Activated T-helper 17 cell treated with anti-CD3 and anti-CD28 coated beads, Interleukin-2, amount 50 U/mL, for 72 hours (primary cell): ENCODE results near the gene VN1R2. TPM values are rescaled to one million over a fixed set of nuclear protein-coding genes. Genes with fewer than 3 reads are reported as not detected.
A peak's percentile ranks its signal among the peaks of the same experiment; 100 is the strongest.
"Not testable (repeated sequence)": the region's sequence is repeated elsewhere in the genome, so short reads cannot be mapped to it uniquely, and the experiment has no call there.

ENCODE experiments used
- ATAC-seq: fragments of 150-1000 bp; cut with Tn5 transposase; replicated peaks from 2 replicates; pipeline ENCODE4 v1.10.0; 2021; ENCODE audit warnings: mild to moderate bottlenecking, moderate library complexity
- H3K27ac Mint-ChIP-seq: one replicate; pipeline ENCODE4 v1.8.0; 2022; ENCODE audit warnings: mixed read lengths
- H3K27me3 Mint-ChIP-seq: one replicate; pipeline ENCODE4 v1.8.0; 2022; ENCODE audit warnings: mixed read lengths
- H3K36me3 Mint-ChIP-seq: one replicate; pipeline ENCODE4 v1.8.0; 2022; ENCODE audit warnings: low read depth, mild to moderate bottlenecking, mixed read lengths
- H3K4me1 Mint-ChIP-seq: one replicate; pipeline ENCODE4 v1.8.0; 2022; ENCODE audit warnings: mixed read lengths
- H3K4me3 Mint-ChIP-seq: one replicate; pipeline ENCODE4 v1.8.0; 2022; ENCODE audit warnings: mild to moderate bottlenecking, mixed read lengths
- H3K9me3 Mint-ChIP-seq: one replicate; pipeline ENCODE4 v1.8.0; 2022; ENCODE audit warnings: mixed read lengths
- total RNA-seq, 2 donors: library from RNA; stranded (reverse); gene quantifications; one replicate each; pipeline ENCODE4 v1.2.3, GENCODE V29; 2022

The VN1R2 gene
- not detected for total RNA-seq

DNA sequence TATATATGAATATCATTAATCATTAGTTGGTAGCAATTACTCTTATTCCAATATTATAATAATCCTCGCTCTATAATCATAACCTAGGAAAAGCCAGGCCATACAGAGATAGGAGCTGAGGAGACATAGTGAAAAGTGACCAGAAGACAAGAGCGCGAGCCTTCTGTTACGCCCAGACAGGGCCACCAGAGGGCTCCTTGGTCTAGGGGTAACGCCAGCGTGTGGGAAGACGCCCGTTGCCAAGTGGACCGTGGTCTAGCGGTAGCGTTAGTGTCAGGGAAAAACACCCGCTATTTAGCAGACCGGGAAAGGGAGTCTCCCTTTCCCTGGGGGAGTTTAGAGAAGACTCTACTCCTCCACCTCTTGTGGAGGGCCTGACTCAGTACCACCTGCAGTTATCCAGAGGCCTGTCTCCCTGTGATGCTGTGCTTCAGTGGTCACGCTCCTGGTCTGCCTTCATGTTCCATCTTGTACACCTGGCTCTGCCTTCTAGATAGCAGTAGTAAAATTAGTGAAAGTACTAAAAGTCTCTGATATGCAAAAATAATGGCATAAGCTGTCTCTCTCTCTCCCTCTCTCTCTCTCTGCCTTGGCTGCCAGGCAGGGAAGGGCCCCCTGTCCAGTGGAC is at the start of gene VN1R2:
VN1R2 (plus strand) TSS at position 578 of the 628 bp plus-strand sequence. CDS start 84 bp downstream, outside the sequence.
- peaks cover 16% of the 10 kb centered on the region for H3K9me3 Mint-ChIP-seq
- not testable (repeated sequence) for H3K27ac Mint-ChIP-seq, H3K36me3 Mint-ChIP-seq, H3K4me3 Mint-ChIP-seq, ATAC-seq, H3K27me3 Mint-ChIP-seq, H3K4me1 Mint-ChIP-seq

- not testable (repeated sequence) for H3K4me1 Mint-ChIP-seq, H3K4me3 Mint-ChIP-seq, H3K27me3 Mint-ChIP-seq, H3K27ac Mint-ChIP-seq, ATAC-seq
- peaks cover 41% of the 10 kb centered on the region for H3K36me3 Mint-ChIP-seq
- H3K9me3 Mint-ChIP-seq, result peaks cover 43% of the 10 kb centered on the region
These were observed 46.5 kb upstream of the VN1R2 start for GRCh38 chr19:53211554-53211953.

DNA sequence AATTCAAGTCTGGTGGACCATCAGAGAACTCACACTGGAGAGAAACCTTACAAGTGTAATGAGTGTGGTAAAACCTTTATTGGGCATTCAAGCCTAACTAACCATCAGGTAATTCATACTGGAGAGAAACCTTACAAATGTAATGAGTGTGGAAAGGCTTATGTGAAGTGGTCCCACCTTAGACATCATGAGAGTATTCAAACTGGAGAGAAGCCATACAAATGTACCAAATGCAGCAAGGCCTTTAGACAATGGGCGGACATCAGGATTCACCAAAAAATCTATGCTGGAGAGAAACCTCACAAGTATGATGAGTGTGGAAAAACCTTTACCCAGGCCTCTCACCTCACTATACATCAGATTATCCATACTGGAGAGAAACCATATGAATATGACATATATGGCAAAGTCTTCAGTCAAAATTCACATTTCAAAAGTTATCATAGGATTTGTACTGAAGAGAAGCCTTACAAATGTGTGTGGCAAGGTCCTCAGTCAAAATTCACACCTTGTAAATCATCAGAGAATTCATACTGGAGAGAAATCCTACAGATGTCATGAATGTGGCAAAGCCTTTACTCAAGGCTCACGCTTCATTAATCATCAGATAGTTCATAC is 45.3 kb upstream of the VN1R2 start:
- H3K4me1 Mint-ChIP-seq, result no peaks in the 10 kb centered on the region
- no peak overlapping the region for H3K27ac Mint-ChIP-seq
- peaks cover 38% of the 10 kb centered on the region for H3K9me3 Mint-ChIP-seq
- no peak overlapping the region for H3K4me3 Mint-ChIP-seq
- H3K27me3 Mint-ChIP-seq, result no peaks in the 10 kb centered on the region
- peaks cover 28% of the 10 kb centered on the region for H3K36me3 Mint-ChIP-seq
- no peak for ATAC-seq

DNA sequence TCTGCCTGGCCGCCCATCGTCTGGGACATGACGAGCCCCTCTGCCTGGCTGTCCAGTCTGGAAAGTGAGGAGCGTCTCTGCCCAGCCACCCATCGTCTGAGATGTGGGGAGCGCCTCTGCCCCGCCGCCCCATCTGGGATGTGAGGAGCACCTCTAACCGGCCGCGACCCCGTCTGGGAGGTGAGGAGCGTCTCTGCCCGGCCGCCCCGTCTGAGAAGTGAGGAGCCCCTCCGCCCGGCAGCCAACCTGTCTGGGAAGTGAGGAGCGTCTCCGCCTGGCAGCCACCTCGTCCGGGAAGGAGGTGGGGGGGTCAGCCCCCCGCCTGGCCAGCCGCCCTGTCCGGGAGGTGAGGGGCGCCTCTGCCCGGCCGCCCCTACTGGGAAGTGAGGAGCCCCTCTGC is 35.4 kb upstream of the VN1R2 start:
- H3K4me3 Mint-ChIP-seq, H3K4me1 Mint-ChIP-seq, H3K27me3 Mint-ChIP-seq, ATAC-seq, H3K27ac Mint-ChIP-seq, H3K36me3 Mint-ChIP-seq: not testable (repeated sequence)
- peaks cover 30% of the 10 kb centered on the region for H3K9me3 Mint-ChIP-seq

DNA sequence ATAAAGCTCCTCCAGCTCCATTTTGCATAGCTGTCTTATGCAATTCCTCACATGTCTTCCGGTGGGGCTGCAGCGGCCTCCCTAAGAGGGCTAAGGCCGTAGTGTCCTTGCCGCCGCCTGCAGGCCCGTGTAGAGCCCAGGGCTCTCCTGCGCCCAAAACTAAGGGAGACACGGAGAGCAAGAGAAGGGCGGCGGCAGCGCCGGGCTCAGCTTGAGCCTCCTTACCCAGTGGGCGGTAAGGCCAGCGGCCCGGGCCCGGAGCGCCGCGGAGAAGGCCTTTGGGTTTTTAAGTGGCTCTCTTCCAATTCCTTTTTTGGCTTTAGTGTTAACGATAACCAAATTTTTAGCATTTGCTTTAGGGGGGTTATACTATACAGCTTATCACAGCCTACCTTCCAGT is 33.5 kb upstream of the VN1R2 start:
- H3K27me3 Mint-ChIP-seq, result no peaks in the 10 kb centered on the region
- H3K36me3 Mint-ChIP-seq, result no peaks in the 10 kb centered on the region
- no peak overlapping the region for H3K27ac Mint-ChIP-seq
- no peak overlapping the region for H3K4me3 Mint-ChIP-seq
- ATAC-seq, result no peak
- H3K9me3 Mint-ChIP-seq, result peaks cover 25% of the 10 kb centered on the region
- no peaks in the 10 kb centered on the region for H3K4me1 Mint-ChIP-seq

DNA sequence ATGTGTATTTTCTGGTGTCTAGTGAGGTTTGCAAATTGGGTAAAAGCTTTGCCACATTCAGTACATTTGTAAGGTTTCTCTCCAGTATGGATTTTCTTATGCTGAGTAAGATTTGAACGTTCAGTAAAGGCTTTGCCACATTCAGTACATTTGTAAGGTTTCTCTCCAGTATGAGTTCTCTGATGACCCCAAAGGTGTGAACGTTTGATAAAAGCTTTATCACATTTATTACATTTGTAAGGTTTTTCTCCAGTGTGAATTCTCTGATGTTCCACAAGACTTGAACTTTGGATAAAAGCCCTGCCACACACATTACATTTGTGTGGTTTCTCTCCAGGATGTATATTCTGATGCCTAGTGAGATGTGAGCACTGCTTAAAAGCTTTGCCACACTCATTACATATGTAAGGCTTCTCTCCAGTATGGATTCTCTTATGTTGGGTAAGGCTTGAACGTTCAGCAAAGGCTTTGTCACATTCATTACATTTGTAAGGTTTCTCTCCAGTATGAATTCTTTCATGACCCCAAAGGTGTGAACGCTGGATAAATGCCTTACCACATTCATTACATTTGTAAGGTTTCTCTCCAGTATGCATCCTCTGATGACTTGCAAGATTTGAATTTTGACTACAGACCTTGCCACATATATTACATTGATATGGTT is 20.8 kb upstream of the VN1R2 start:
- ATAC-seq, result no peak
- Mint-ChIP-seq H3K27me3 (no peaks in the 10 kb centered on the region), H3K36me3 (peaks cover 45% of the 10 kb centered on the region), H3K27ac (no peak overlapping the region), H3K4me3 (no peak overlapping the region), H3K4me1 (no peaks in the 10 kb centered on the region), H3K9me3 (peaks cover 44% of the 10 kb centered on the region)

DNA sequence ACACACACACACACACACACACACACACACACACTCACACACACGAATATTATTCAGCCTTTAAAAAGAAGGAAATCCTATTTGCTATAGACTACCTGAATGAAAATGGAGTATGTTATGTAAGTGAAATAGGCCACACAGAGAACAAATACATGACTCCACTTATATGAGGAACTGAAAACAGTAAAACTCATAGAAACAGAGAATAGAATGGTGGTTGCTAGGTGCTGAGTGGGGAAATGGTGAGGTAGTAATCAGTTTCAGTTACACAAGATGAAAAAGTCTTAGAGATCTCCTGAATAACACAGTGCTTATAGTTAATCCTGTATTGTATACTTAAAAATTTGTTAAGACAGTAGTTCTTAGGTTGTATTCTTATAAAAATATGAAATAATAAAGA is 11.6 kb upstream of the VN1R2 start:
- Mint-ChIP-seq H3K4me3 (no peak overlapping the region), H3K4me1 (no peaks in the 10 kb centered on the region), H3K36me3 (peaks cover 70% of the 10 kb centered on the region), H3K27ac (no peak overlapping the region), H3K27me3 (no peaks in the 10 kb centered on the region), H3K9me3 (peaks cover 36% of the 10 kb centered on the region)
- ATAC-seq, result peak; percentile 37

- ATAC-seq, result peak; percentile 100
- peak within 1 kb of the TSS; percentile 85 for H3K4me3 Mint-ChIP-seq
- H3K9me3 Mint-ChIP-seq, result peaks cover 22% of the 10 kb centered on the region
- H3K4me1 Mint-ChIP-seq, result peaks cover 4% of the 10 kb centered on the region
- H3K27me3 Mint-ChIP-seq, result peaks cover 3% of the 10 kb centered on the region
- peak within 1 kb of the TSS; percentile 62 for H3K27ac Mint-ChIP-seq
- peaks cover 35% of the 10 kb centered on the region for H3K36me3 Mint-ChIP-seq
These were observed 3.4 kb upstream of the VN1R2 start, which contains the start of gene ZNF677 for GRCh38 chr19:53254411-53255341. TSS of gene ZNF677 (minus strand) at chr19:53254873. CDS start at chr19:53251550, 3,323 bp downstream.

DNA sequence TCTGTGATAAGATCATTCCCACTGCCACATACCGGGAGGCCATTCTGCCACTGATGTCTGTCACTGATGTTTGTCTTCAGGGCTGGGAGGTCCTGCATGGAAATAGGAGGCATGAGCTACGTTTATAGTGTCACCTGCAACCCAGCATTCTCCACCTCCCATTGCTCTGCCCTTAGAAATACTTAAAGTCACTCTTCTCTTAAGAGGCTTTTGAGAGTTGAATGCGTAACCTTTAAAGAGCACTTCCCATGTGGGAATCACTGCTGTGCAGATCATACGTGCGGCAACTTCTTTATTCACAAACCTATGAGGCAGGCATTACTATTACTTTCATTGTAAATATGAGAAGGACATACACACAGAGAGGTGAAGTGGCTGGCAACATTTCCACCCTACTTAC is 9.5 kb downstream of the VN1R2 start, which contains the start of gene VN1R4:
VN1R4 (minus strand) TSS at position 101 of the 400 bp plus-strand sequence; CDS start at position 43, 58 bp downstream.
- not testable (repeated sequence) for H3K36me3 Mint-ChIP-seq, ATAC-seq, H3K27ac Mint-ChIP-seq, H3K4me3 Mint-ChIP-seq, H3K4me1 Mint-ChIP-seq
- Mint-ChIP-seq H3K9me3 (peaks cover 38% of the 10 kb centered on the region), H3K27me3 (peaks cover 13% of the 10 kb centered on the region)

GRCh38 chr19:53269861-53270260 is 11.8 kb downstream of the VN1R2 start:
- H3K4me3 Mint-ChIP-seq, H3K36me3 Mint-ChIP-seq, ATAC-seq, H3K27ac Mint-ChIP-seq, H3K4me1 Mint-ChIP-seq: not testable (repeated sequence)
- peaks cover 36% of the 10 kb centered on the region for H3K9me3 Mint-ChIP-seq
- H3K27me3 Mint-ChIP-seq, result peaks cover 12% of the 10 kb centered on the region

DNA sequence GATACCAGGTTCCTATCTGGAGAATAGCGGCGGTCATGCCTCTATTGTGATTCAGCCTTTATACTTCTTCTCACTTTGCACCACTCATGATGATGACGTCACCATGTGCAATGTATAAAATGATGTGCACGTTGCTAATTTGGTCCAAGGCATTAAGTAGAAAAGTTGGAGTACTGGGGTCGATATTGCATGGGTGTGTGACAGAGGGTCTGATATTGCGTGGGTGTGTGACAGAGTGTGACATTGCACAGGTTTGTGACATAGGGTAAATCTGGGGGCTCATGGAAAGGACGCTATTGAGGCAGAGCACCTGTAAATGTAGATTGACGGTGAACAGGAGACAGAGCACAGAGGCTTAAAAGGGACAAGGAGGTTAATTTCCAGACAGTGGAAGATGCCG is 14.0 kb downstream of the VN1R2 start:
- no peak for ATAC-seq
- Mint-ChIP-seq H3K27ac (no peak overlapping the region), H3K9me3 (peaks cover 26% of the 10 kb centered on the region), H3K27me3 (peaks cover 12% of the 10 kb centered on the region), H3K4me1 (no peaks in the 10 kb centered on the region), H3K36me3 (no peaks in the 10 kb centered on the region), H3K4me3 (no peak overlapping the region)

DNA sequence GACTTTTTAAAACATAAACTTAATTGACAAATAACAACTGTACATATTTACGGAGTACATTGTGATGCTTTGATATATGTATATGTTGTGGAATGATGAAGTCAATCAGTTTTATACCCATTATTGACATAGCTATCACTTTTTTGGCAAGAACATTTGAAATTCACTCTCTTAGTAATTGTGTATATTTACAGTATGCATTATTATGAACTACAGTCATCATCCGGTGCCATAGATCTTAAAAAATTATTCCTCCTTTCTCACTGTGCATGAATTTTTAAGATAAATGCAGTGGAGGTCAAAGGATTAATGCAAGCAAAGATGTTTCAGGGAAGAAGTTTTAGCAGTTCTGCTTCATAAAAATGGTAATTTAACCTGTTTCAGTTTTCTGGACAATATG is 17.4 kb downstream of the VN1R2 start:
- Mint-ChIP-seq H3K9me3 (peaks cover 35% of the 10 kb centered on the region), H3K27me3 (peaks cover 12% of the 10 kb centered on the region), H3K27ac (no peak overlapping the region), H3K4me1 (no peaks in the 10 kb centered on the region), H3K36me3 (no peaks in the 10 kb centered on the region), H3K4me3 (no peak overlapping the region)
- no peak for ATAC-seq

- H3K9me3 Mint-ChIP-seq, result peaks cover 13% of the 10 kb centered on the region
- not testable (repeated sequence) for H3K36me3 Mint-ChIP-seq, H3K27ac Mint-ChIP-seq, H3K4me3 Mint-ChIP-seq, ATAC-seq, H3K27me3 Mint-ChIP-seq, H3K4me1 Mint-ChIP-seq
These were observed 23.9 kb downstream of the VN1R2 start for GRCh38 chr19:53281947-53282346.

- H3K4me3 Mint-ChIP-seq, result no peak overlapping the region
- no peaks in the 10 kb centered on the region for H3K27me3 Mint-ChIP-seq
- H3K27ac Mint-ChIP-seq, result no peak overlapping the region
- no peaks in the 10 kb centered on the region for H3K4me1 Mint-ChIP-seq
- peaks cover 5% of the 10 kb centered on the region for H3K9me3 Mint-ChIP-seq
- H3K36me3 Mint-ChIP-seq, result no peaks in the 10 kb centered on the region
- ATAC-seq, result no peak
These were observed 27.0 kb downstream of the VN1R2 start for GRCh38 chr19:53285087-53285486.
